Measurements from ENCODE around the gene IVNS1ABP. TPM values are rescaled to one million over a fixed set of nuclear protein-coding genes. Genes with fewer than 3 reads are reported as not detected.
"Not testable (repeated sequence)": the region's sequence is repeated elsewhere in the genome, so short reads cannot be mapped to it uniquely, and the experiment has no call there.

IVNS1ABP gene
- total RNA-seq, 4 donors from 2014 or later = 19.8 to 51.2 (median 30.5) TPM

- Histone ChIP-seq H3K4me1 (peaks cover 0 to 5% (median 0%) of the 10 kb centered on the region in 4 donors), H3K27me3 (no peaks in the 10 kb centered on the region), H3K27ac (replicated peaks in 1 of 4) (no peak overlapping the region), H3K36me3 (no peaks in the 10 kb centered on the region), H3K4me3 (no peak overlapping the region), H3K9me3 (no peaks in the 10 kb centered on the region)
- WGBS = 73% methylated on average over 1 of the region's 1 CpG
- TF ChIP-seq CTCF (IDR thresholded peaks at IDR 0.05) (no peak), POLR2AphosphoS5 (IDR thresholded peaks at IDR 0.05) (no peak), POLR2A (IDR thresholded peaks at IDR 0.05; ENCODE audit: low read depth) (no peak), EP300 (IDR thresholded peaks at IDR 0.05) (no peak)
- intact Hi-C loops (cut with DNase I) = no loop called here
- DNase-seq (ENCODE audit: extremely low spot score) = no peak
Observed at GRCh38 chr1:185260611-185261010, 56.4 kb downstream of the IVNS1ABP start.

- no peaks in the 10 kb centered on the region for H3K27me3 ChIP-seq
- 86% methylated on average over 1 of the region's 1 CpG for WGBS
- intact Hi-C loops (cut with DNase I) = no loop called here
- no peaks in the 10 kb centered on the region for H3K9me3 ChIP-seq
- no peaks in the 10 kb centered on the region for H3K36me3 ChIP-seq
- no peak overlapping the region for H3K4me3 ChIP-seq
- peaks cover 0 to 5% (median 0%) of the 10 kb centered on the region in 4 donors for H3K4me1 ChIP-seq
- DNase-seq (ENCODE audit: extremely low spot score) = no peak
- TF ChIP-seq POLR2AphosphoS5 (IDR thresholded peaks at IDR 0.05) (no peak), POLR2A (IDR thresholded peaks at IDR 0.05; ENCODE audit: low read depth) (no peak), EP300 (IDR thresholded peaks at IDR 0.05) (no peak), CTCF (IDR thresholded peaks at IDR 0.05) (no peak)
- H3K27ac ChIP-seq (replicated peaks in 1 of 4) = no peak overlapping the region
Observed at GRCh38 chr1:185258676-185259075, 58.4 kb downstream of the IVNS1ABP start.

GRCh38 chr1:185257950-185258208, 59.2 kb downstream of the IVNS1ABP start:
- Histone ChIP-seq H3K4me3 (no peak overlapping the region), H3K36me3 (no peaks in the 10 kb centered on the region), H3K4me1 (peaks cover 0 to 5% (median 0%) of the 10 kb centered on the region in 4 donors), H3K9me3 (no peaks in the 10 kb centered on the region), H3K27me3 (no peaks in the 10 kb centered on the region), H3K27ac (replicated peaks in 1 of 4) (no peak overlapping the region)
- DNase-seq (ENCODE audit: extremely low spot score) = no peak
- no peak for TF ChIP-seq POLR2AphosphoS5 (IDR thresholded peaks at IDR 0.05)
- TF ChIP-seq CTCF (IDR thresholded peaks at IDR 0.05) = no peak
- no peak for TF ChIP-seq POLR2A (IDR thresholded peaks at IDR 0.05; ENCODE audit: low read depth)
- WGBS = 88% methylated on average over 2 of the region's 2 CpGs
- intact Hi-C loops (cut with DNase I) = no loop called here

GRCh38 chr1:185257116-185257949, 59.7 kb downstream of the IVNS1ABP start:
- H3K36me3 ChIP-seq; H3K9me3 ChIP-seq; intact Hi-C loops (cut with DNase I); H3K4me1 ChIP-seq; H3K4me3 ChIP-seq; DNase-seq (ENCODE audit: extremely low spot score); H3K27ac ChIP-seq (replicated peaks in 1 of 4); H3K27me3 ChIP-seq: not testable (repeated sequence)
- WGBS = 84% methylated on average over 15 of the region's 32 CpGs

GRCh38 chr1:185255595-185255994, 61.4 kb downstream of the IVNS1ABP start:
- H3K27me3 ChIP-seq; H3K4me1 ChIP-seq; DNase-seq (ENCODE audit: extremely low spot score); H3K9me3 ChIP-seq; intact Hi-C loops (cut with DNase I); H3K27ac ChIP-seq (replicated peaks in 1 of 4); H3K4me3 ChIP-seq; H3K36me3 ChIP-seq: not testable (repeated sequence)
- WGBS = 92% methylated on average over 3 of the region's 6 CpGs

GRCh38 chr1:185252404-185252803, 64.6 kb downstream of the IVNS1ABP start:
- H3K27me3 ChIP-seq; H3K27ac ChIP-seq (replicated peaks in 1 of 4); H3K4me3 ChIP-seq; H3K4me1 ChIP-seq; H3K9me3 ChIP-seq; H3K36me3 ChIP-seq; intact Hi-C loops (cut with DNase I); DNase-seq (ENCODE audit: extremely low spot score): not testable (repeated sequence)
- 100% methylated on average over 1 of the region's 1 CpG for WGBS

- intact Hi-C loops (cut with DNase I); H3K36me3 ChIP-seq; H3K27ac ChIP-seq (replicated peaks in 1 of 4); H3K27me3 ChIP-seq; H3K9me3 ChIP-seq; H3K4me1 ChIP-seq; DNase-seq (ENCODE audit: extremely low spot score); H3K4me3 ChIP-seq: not testable (repeated sequence)
- WGBS = 97% methylated on average over 3 of the region's 4 CpGs
Observed at GRCh38 chr1:185251928-185252327, 65.1 kb downstream of the IVNS1ABP start.
